ENCODE measurements around the gene LRRC7.

- TF ChIP-seq, protein P1, sequence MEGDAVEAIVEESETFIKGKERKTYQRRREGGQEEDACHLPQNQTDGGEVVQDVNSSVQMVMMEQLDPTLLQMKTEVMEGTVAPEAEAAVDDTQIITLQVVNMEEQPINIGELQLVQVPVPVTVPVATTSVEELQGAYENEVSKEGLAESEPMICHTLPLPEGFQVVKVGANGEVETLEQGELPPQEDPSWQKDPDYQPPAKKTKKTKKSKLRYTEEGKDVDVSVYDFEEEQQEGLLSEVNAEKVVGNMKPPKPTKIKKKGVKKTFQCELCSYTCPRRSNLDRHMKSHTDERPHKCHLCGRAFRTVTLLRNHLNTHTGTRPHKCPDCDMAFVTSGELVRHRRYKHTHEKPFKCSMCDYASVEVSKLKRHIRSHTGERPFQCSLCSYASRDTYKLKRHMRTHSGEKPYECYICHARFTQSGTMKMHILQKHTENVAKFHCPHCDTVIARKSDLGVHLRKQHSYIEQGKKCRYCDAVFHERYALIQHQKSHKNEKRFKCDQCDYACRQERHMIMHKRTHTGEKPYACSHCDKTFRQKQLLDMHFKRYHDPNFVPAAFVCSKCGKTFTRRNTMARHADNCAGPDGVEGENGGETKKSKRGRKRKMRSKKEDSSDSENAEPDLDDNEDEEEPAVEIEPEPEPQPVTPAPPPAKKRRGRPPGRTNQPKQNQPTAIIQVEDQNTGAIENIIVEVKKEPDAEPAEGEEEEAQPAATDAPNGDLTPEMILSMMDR (IDR thresholded peaks at IDR 0.05) = no peak
- TF ChIP-seq POLR2AphosphoS5 (IDR thresholded peaks at IDR 0.05; ENCODE audit: low read depth, low read length) = no peak
- TF ChIP-seq SIN3A (IDR thresholded peaks at IDR 0.05; ENCODE audit: borderline replicate concordance, insufficient read depth, low read depth, low read length) = no peak
- TF ChIP-seq REST (IDR thresholded peaks at IDR 0.05; ENCODE audit: insufficient read depth in 1 of 2, low read depth in 2 of 2, low read length in 1 of 2) = no peak
Observed at GRCh38 chr1:69533343-69533742, 34.4 kb upstream of the LRRC7 start.

All from Panc1 (cell line).